ENCODE measurements around the gene TCTN3.
"Not testable (repeated sequence)": the region's sequence is repeated elsewhere in the genome, so short reads cannot be mapped to it uniquely, and the experiment has no call there.

Gene TCTN3, protein sequence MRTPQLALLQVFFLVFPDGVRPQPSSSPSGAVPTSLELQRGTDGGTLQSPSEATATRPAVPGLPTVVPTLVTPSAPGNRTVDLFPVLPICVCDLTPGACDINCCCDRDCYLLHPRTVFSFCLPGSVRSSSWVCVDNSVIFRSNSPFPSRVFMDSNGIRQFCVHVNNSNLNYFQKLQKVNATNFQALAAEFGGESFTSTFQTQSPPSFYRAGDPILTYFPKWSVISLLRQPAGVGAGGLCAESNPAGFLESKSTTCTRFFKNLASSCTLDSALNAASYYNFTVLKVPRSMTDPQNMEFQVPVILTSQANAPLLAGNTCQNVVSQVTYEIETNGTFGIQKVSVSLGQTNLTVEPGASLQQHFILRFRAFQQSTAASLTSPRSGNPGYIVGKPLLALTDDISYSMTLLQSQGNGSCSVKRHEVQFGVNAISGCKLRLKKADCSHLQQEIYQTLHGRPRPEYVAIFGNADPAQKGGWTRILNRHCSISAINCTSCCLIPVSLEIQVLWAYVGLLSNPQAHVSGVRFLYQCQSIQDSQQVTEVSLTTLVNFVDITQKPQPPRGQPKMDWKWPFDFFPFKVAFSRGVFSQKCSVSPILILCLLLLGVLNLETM

GRCh38 chr10:95693668-95694534 lies at the start of gene TCTN3:
TCTN3 (minus strand) TSS chr10:95693927; CDS start chr10:95693899, 28 bp downstream.
- peak; percentile 98 for DNase-seq (ENCODE audit: low spot score)

DNA sequence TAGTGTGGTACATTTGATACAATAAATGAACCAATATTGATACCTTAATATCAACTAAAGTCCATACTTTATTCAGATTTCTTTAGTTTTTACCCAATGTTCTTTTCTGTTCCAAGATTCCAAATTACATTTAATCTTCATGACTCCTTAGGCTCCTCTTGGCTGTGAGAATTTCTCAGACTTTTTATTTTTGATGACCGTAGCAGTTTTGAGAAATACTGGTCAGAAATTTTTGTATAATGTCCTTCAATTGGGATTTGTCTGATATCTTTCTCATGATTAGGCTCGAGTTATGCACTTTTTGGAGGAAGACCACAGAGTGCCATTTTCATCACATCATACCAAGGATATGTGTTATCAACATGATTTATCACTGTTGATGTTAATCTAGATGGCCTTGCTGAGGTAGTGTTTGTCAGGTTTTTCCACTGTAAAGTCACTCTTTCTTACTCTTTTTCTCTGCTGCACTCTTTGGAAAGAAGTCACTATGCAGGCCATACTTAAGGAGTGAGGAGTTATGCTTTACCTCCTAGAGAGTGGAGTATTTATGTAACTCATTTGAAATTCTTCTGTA lies 49.3 kb upstream of the TCTN3 start:
- no peak for DNase-seq (ENCODE audit: low spot score)

GRCh38 chr10:95742485-95742884 lies 48.8 kb upstream of the TCTN3 start:
- no peak for DNase-seq (ENCODE audit: low spot score)

DNA sequence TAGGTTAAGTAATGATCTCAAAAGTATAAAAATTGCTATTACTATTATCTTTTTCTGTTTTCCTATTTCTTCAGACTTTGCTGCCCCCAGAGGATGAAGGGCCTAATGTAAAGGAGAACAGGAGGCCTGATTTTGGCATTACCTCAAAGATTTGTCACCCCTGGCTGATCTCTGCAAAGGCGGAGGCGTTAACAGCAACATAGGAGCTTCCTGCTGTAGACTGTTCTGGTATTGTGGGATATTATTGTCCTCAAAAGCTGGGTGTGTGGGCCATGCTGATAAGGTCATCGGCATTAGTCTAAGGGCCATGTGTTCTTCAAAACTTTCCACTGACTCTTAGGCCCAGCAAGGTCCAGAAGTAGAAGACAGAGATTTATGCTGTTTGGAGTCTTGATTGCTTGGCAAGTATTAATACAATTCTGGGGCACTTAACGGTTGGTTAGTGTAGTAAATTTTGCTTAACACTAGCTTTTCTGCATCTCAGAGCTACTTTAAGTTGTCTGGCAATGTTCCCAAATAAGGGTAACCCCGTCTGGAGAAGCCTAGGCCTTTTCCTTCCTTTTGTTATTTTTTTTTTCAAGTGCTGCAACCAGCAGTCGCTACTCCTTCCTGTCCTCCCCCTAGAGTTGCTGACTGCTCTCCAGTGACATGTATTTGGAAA lies 48.2 kb upstream of the TCTN3 start:
- DNase-seq (ENCODE audit: low spot score) = no peak

DNA sequence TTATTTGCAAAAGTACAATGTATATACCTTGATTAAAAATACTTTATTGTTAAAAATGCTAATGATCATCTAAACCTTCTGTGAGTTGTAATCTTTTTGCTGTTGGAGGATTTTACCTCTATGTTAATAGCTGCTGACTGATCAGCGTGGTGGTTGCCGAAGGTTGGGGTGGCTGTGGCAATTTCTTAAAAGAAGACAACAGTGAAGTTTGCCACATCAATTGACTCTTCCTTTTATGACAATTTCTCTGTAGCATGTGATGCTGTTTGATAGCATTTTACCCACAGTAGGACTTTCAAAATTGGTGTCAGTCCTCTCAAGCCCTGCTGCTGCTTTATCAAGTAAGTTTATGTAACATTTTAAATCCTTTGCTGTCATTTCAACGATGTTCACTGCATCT lies 45.3 kb upstream of the TCTN3 start:
- DNase-seq (ENCODE audit: low spot score) = no peak

DNA sequence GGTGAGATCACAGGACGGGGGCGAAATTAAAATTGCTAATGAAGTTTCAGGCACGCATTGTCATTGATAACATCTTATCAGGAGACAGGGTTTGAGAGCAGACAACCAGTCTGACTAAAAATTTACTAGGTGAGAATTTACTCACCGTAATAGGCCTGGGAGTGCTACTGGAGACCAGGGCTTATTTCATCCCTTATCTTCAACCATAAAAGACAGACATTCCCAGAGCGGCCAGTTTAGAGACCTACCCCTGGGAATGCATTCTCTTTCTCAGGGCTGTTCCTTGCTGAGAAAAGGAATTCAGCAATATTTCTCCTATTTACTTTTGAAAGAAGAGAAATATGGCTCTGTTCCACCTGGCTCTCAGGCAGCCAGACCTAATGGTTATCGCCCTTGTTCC lies 39.2 kb upstream of the TCTN3 start:
- not testable (repeated sequence) for DNase-seq (ENCODE audit: low spot score)

DNA sequence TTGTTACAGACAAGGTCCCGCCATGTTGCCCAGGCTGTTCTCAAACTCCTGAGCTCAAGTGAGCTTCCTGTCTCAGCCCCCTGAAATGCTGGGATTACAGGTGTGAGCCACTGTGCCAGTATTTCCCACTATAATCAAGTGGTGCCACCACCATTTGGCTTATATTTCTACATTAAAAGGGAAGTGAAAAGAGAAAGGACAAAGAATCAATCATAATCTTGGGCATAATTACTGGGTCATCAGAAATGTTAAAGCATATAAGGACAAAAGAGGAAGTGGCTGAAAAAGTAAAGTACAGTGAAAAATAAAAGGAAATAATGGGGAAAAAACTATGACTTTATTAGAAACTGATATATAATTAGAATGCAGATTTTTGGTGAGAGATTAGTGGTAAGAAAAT lies 36.5 kb upstream of the TCTN3 start:
- DNase-seq (ENCODE audit: low spot score) = no peak

GRCh38 chr10:95729323-95730055 lies 35.8 kb upstream of the TCTN3 start:
- DNase-seq (ENCODE audit: low spot score) = no peak

- DNase-seq (ENCODE audit: low spot score) = no peak
These were observed 34.8 kb upstream of the TCTN3 start for GRCh38 chr10:95728526-95728925.

- not testable (repeated sequence) for DNase-seq (ENCODE audit: low spot score)
These were observed 28.8 kb upstream of the TCTN3 start for GRCh38 chr10:95722496-95722895.

- DNase-seq (ENCODE audit: low spot score) = not testable (repeated sequence)
These were observed 27.0 kb upstream of the TCTN3 start for GRCh38 chr10:95720745-95721144.

DNA sequence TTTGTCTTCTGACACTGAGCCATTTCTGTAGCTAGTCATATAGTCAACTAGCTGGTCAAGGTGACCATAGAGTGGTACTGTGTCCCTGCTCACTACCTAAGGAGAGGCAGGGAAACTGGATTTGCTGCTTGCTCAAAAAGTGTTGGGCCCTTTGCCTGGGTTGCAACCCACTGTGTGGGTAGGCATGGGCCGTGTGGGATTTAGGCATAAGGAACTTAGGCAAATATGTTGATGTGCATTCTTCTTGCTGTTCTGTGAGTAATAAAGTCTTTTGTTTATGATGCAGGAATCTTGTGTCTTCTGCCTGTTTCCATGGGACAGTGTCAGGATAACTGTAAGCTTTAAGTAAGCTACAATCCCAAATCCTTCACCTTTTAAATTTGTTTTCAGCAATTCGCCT lies 23.1 kb upstream of the TCTN3 start:
- no peak for DNase-seq (ENCODE audit: low spot score)

DNA sequence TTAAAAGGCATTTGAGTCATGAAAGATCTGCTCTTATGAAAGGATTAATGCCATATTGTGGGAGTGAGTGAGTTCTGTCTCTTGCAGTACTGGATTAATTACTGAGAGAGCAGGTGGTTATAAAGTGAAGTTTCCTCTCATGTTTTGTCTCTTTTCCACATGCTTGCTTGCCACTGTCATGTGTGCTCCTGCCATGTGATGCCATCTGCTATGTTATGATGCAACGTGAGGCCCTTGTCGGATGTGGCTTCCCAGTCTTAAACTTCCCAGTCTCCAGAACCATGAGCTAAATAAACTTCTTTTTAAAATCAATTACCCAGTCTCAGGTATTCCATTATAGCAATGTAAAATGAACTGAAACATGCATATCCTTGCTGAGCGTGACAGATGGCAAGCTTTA lies 22.7 kb upstream of the TCTN3 start:
- no peak for DNase-seq (ENCODE audit: low spot score)

- DNase-seq (ENCODE audit: low spot score) = no peak
These were observed 17.8 kb upstream of the TCTN3 start for GRCh38 chr10:95711492-95711891.

DNA sequence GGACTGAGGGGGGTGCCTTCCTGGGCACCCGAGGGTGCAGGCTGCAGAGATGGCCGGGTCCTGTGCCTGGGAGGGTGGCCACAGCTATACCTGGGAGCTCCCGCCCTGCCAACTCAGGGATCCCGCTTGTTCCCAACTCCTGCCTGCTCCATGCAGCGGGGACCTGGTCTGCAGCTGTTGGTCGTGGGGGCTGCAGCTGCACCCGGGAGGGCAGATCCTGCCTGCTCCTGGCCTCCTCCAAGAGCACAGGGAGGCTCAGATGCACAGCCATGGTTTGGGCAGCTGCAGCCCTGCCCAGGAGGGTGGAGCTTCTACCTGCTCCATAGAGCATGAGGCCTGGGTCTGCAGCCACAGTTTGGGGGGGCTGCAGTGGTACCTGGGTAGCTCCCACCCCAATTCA lies 13.3 kb upstream of the TCTN3 start:
- no peak for DNase-seq (ENCODE audit: low spot score)

- DNase-seq (ENCODE audit: low spot score) = no peak
These were observed 12.8 kb upstream of the TCTN3 start for GRCh38 chr10:95706573-95706972.

GRCh38 chr10:95698415-95698814 lies 4.7 kb upstream of the TCTN3 start:
- no peak for DNase-seq (ENCODE audit: low spot score)

DNA sequence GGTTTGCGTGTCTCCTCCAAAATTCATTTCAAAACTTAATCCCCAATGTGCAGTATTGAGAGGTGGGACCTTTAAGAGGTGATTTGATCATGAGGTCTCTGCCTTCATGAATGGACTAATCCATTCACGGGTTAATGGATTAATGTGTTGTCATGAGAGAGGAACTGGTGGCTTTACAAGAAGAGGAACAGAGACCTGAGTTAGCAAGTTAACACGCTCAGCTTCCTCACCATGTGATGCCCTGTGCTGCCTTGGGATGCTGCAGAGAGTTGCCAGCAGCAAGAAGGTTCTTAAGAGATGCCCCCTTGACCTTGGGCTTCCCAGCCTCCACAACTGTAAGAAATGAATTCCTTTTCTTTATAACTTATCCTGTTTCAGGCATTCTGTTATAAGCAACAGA lies 3.7 kb upstream of the TCTN3 start:
- DNase-seq (ENCODE audit: low spot score) = no peak

GRCh38 chr10:95694665-95695064 lies 938 bp upstream of the TCTN3 start:
- DNase-seq (ENCODE audit: low spot score) = no peak

- DNase-seq (ENCODE audit: low spot score) = peak; percentile 14
These were observed 558 bp downstream of the TCTN3 start for GRCh38 chr10:95693071-95693667.

GRCh38 chr10:95691281-95691680 lies 2.4 kb downstream of the TCTN3 start:
- no peak for DNase-seq (ENCODE audit: low spot score)

Data from AG08396 (cell line).